HCT116 (cell line): ENCODE data around the gene TMEM234. TPM values are rescaled to one million over a fixed set of nuclear protein-coding genes. Genes with fewer than 3 reads are reported as not detected.

Source experiments
- ATAC-seq: fragments of 200-7000 bp; cut with Tn5 transposase; 2 replicates; pipeline ENCODE4 v1.9.1; 2020; ENCODE audit warnings: mild to moderate bottlenecking, moderate library complexity
- BruUV-seq: library from RNA; stranded (reverse); fragments of 400-500 nt; replicated peaks from 2 replicates; lab custom pipeline; 2021; lab: Mats Ljungman, UMichigan
- CTCF ChIA-PET: fragments of 300-600 bp; sonication (Branson Sonifier 250); formaldehyde crosslinking; loops from one replicate; lab custom pipeline; 2021; ENCODE audit warnings: antibody characterized with exemption; lab: Charles Lee
- POLR2A ChIA-PET: fragments of 300-600, 350-600 bp; sonication (Branson Sonifier 250); formaldehyde crosslinking; loops from one replicate; lab custom pipeline; 2021; ENCODE audit warnings: antibody characterized with exemption; lab: Charles Lee
- RAD21 ChIA-PET, 2 experiments: fragments of 300-600 bp; sonication (Branson Sonifier 250); formaldehyde crosslinking; loops; one replicate each; lab custom pipeline; 2023; ENCODE audit warnings: low total read pairs in 2 of 2; ENCODE audit not compliant: uncharacterized antibody in 2 of 2, unreplicated experiment in 2 of 2, low non-redundant PET in 1 of 2; lab: Charles Lee
- DNase-seq: peaks from one replicate; pipeline ENCODE4 v3.0.0-alpha.2; 2010; ENCODE audit warnings: low read depth, low spot score
- H2AFZ ChIP-seq: fragments of 200-600 bp; shearing (Covaris generic), sonication (generic); 2 replicates; pipeline ENCODE4 v1.6.1; 2017; ENCODE audit warnings: low read depth, mixed run types, mixed read lengths, antibody characterized with exemption, low read length; ENCODE audit not compliant: poor library complexity, severe bottlenecking
- H3K27ac ChIP-seq: 2 replicates; pipeline ENCODE4 v1.5.1; 2012; ENCODE audit warnings: low read depth, low read length
- H3K27me3 ChIP-seq: fragments of 200-600 bp; sonication (generic); 2 replicates; pipeline ENCODE4 v1.6.1; 2016; ENCODE audit warnings: mixed run types, low read length, mixed read lengths; ENCODE audit not compliant: insufficient read depth
- H3K36me3 ChIP-seq, 2 experiments: fragments of 200-500 bp in 1 of 2; fragments of 200-600 bp in 1 of 2; sonication (Bioruptor generic) in 1 of 2; sonication (generic) in 1 of 2; 2 replicates each; pipeline versions ENCODE4 v1.5.1 to v1.6.1; 2014 to 2016; ENCODE audit warnings: low read length in 2 of 2, inconsistent platforms in 1 of 2, mixed read lengths in 1 of 2, mixed run types in 1 of 2; ENCODE audit not compliant: insufficient read depth in 2 of 2, control insufficient read depth in 1 of 2
- H3K4me1 ChIP-seq, 2 experiments: fragments of 200-600 bp in 1 of 2; sonication (generic) in 1 of 2; 2 replicates each; pipeline versions ENCODE4 v1.5.1 to v1.6.1; 2012 to 2017; ENCODE audit warnings: low read length in 2 of 2, inconsistent platforms in 1 of 2, mild to moderate bottlenecking in 1 of 2, mixed read lengths in 1 of 2, mixed run types in 1 of 2, moderate library complexity in 1 of 2; ENCODE audit not compliant: insufficient read depth in 2 of 2, control insufficient read depth in 1 of 2
- H3K4me2 ChIP-seq: fragments of 200-600 bp; sonication (generic); 2 replicates; pipeline ENCODE4 v1.6.1; 2017; ENCODE audit warnings: mixed run types, low read length, mixed read lengths
- H3K4me3 ChIP-seq, 2 experiments: fragments of 200-600 bp in 1 of 2; sonication (generic) in 1 of 2; replicated peaks in 1 of 2; 2 replicates each; pipeline ENCODE4 v1.5.1; 2011 to 2016; ENCODE audit warnings: low read length in 2 of 2, control low read depth in 1 of 2, low read depth in 1 of 2, mild to moderate bottlenecking in 1 of 2, mixed read lengths in 1 of 2, mixed run types in 1 of 2
- H3K79me2 ChIP-seq: fragments of 200-600 bp; sonication (generic); 2 replicates; pipeline ENCODE4 v1.6.1; 2017; ENCODE audit warnings: mild to moderate bottlenecking, mixed run types, low read length, moderate library complexity, mixed read lengths; ENCODE audit not compliant: insufficient read depth
- H3K9ac ChIP-seq: fragments of 200-600 bp; sonication (generic); 2 replicates; pipeline ENCODE4 v1.6.1; 2016; ENCODE audit warnings: low read length, mixed read lengths
- H3K9me2 ChIP-seq: fragments of 200-600 bp; sonication (generic), shearing (Covaris generic); 2 replicates; pipeline ENCODE4 v1.6.1; 2017; ENCODE audit warnings: mixed run types, mild to moderate bottlenecking, moderate library complexity; ENCODE audit not compliant: insufficient read depth
- H3K9me3 ChIP-seq, 2 experiments: fragments of 200-500 bp in 1 of 2; fragments of 200-600 bp in 1 of 2; sonication (Bioruptor generic) in 1 of 2; sonication (generic) in 1 of 2; 2 replicates each; pipeline ENCODE4 v1.6.1; 2014 to 2017; ENCODE audit warnings: low read length in 2 of 2, mixed read lengths in 2 of 2, inconsistent platforms in 1 of 2, low read depth in 1 of 2, mild to moderate bottlenecking in 1 of 2, mixed run types in 1 of 2, moderate library complexity in 1 of 2; ENCODE audit not compliant: control insufficient read depth in 1 of 2, insufficient read depth in 1 of 2
- H4K20me1 ChIP-seq: fragments of 200-600 bp; sonication (generic), shearing (Covaris generic); 2 replicates; pipeline ENCODE4 v1.6.1; 2017; ENCODE audit warnings: mixed run types, mild to moderate bottlenecking, moderate library complexity; ENCODE audit not compliant: insufficient read depth
- CBX3 ChIP-seq: IDR thresholded peaks from 2 replicates; pipeline ENCODE4 v1.6.1; 2012; ENCODE audit warnings: low read depth
- EGR1 ChIP-seq: IDR thresholded peaks from 2 replicates; pipeline ENCODE4 v1.6.1; 2012; ENCODE audit warnings: low read depth
- EZH2 ChIP-seq: fragments of 200-600 bp; sonication (generic); IDR thresholded peaks from 2 replicates; pipeline ENCODE4 v1.6.1; 2017; ENCODE audit warnings: antibody characterized with exemption, mixed run types
- SIN3A ChIP-seq: IDR thresholded peaks from 2 replicates; pipeline ENCODE4 v1.6.1; 2012; ENCODE audit warnings: low read depth
- SP1 ChIP-seq: IDR thresholded peaks from 2 replicates; pipeline ENCODE4 v1.6.1; 2012; ENCODE audit warnings: low read depth
- TCF7L2 ChIP-seq: IDR thresholded peaks from 2 replicates; pipeline ENCODE4 v1.7.0; 2011; ENCODE audit warnings: borderline replicate concordance, inconsistent platforms; ENCODE audit not compliant: insufficient read depth, insufficient read length; ENCODE audit errors: extremely low read depth
- ZBTB33 ChIP-seq: IDR thresholded peaks from 2 replicates; pipeline ENCODE4 v1.6.1; 2011; ENCODE audit warnings: mild to moderate bottlenecking, low read length, moderate library complexity; ENCODE audit not compliant: insufficient replicate concordance; ENCODE audit errors: extremely low read depth
- ZFX ChIP-seq: fragments of 450-650 bp; IDR thresholded peaks from 2 replicates; pipeline ENCODE4 v1.6.1; 2017
- intact Hi-C: fragments of 100-400 bp; cut with micrococcal nuclease; formaldehyde crosslinking; loops from 2 replicates; pipeline ENCODE4 v1.10.0; 2022
- total RNA-seq: library from RNA; stranded (reverse); gene quantifications from one replicate; pipeline ENCODE4 v1.2.1, GENCODE V29; 2021; ENCODE audit not compliant: unreplicated experiment
- TF ChIP-seq, protein P1 (sequence below): IDR thresholded peaks from 2 replicates; pipeline ENCODE4 v1.6.1; 2012

Gene TMEM234
- total RNA-seq, 1 experiment from 2014 or later, result 12.3 TPM

- TF ChIP-seq ZBTB33 (no peak), SP1 (no peak), TCF7L2 (no peak)
These were observed 18.2 kb upstream of the TMEM234 start (continued) for GRCh38 chr1:32240140-32240951.

- H3K79me2 ChIP-seq, result no peaks in the 10 kb centered on the region
- BruUV-seq, result no TSS peak
- H3K4me2 ChIP-seq, result peak overlapping the region; percentile 94
- H3K36me3 ChIP-seq, result no peaks in the 10 kb centered on the region
- ChIA-PET CTCF (interaction anchor here (1.1 kb wide), 1 partner anchor 9 kb away, joined by 3 read pairs; no protein-coding TSS in a partner anchor), POLR2A (interaction anchor here (0.8 to 2.1 kb wide), 4 partner anchors 15 to 155 kb away, joined by 3 to 8 read pairs (median 4); partner anchors contain the start of genes BSDC1 and HDAC1), RAD21 (no interaction called here)
- H3K4me3 ChIP-seq, result peak overlapping the region; percentile 62 to 72; a peak in 3 of 4 replicates
- DNase-seq (no peak), ATAC-seq (no peak)
- H3K27me3 ChIP-seq, result no peaks in the 10 kb centered on the region
- no peaks in the 10 kb centered on the region for H3K9me2 ChIP-seq
- intact Hi-C loops, result no loop called here
- no peak overlapping the region for H2AFZ ChIP-seq
- peak overlapping the region; percentile 87 for H3K27ac ChIP-seq
- H3K9me3 ChIP-seq, result no peaks in the 10 kb centered on the region
- H3K4me1 ChIP-seq, result peaks cover 20 to 45% of the 10 kb centered on the region in 2 experiments
- peak overlapping the region; percentile 60 for H3K9ac ChIP-seq
- no peaks in the 10 kb centered on the region for H4K20me1 ChIP-seq
- TF ChIP-seq SIN3A (no peak), SP1 (no peak), ZFX (no peak), EZH2 (no peak), CBX3 (no peak), ZBTB33 (no peak), EGR1 (no peak)
- TF ChIP-seq, protein P1, sequence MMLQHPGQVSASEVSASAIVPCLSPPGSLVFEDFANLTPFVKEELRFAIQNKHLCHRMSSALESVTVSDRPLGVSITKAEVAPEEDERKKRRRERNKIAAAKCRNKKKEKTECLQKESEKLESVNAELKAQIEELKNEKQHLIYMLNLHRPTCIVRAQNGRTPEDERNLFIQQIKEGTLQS, result no peak
These were observed 17.6 kb upstream of the TMEM234 start for GRCh38 chr1:32239790-32240139.
